Lower leg skin (tissue), 3 donors: ENCODE results near the gene HUS1B.

ENCODE experiments used
- CTCF ChIP-seq, 3 donors: fragments of 450-650 bp; IDR thresholded peaks; one replicate each; pipeline ENCODE4 v1.5.1; 2016; ENCODE audit warnings: antibody characterized with exemption in 3 of 3, mild to moderate bottlenecking in 3 of 3, moderate library complexity in 2 of 3
- POLR2A ChIP-seq, 2 donors: fragments of 450-650 bp; IDR thresholded peaks; one replicate each; pipeline ENCODE4 v1.6.1; 2016 to 2017; ENCODE audit warnings: antibody characterized with exemption in 2 of 2, mild to moderate bottlenecking in 1 of 2, moderate library complexity in 1 of 2

DNA sequence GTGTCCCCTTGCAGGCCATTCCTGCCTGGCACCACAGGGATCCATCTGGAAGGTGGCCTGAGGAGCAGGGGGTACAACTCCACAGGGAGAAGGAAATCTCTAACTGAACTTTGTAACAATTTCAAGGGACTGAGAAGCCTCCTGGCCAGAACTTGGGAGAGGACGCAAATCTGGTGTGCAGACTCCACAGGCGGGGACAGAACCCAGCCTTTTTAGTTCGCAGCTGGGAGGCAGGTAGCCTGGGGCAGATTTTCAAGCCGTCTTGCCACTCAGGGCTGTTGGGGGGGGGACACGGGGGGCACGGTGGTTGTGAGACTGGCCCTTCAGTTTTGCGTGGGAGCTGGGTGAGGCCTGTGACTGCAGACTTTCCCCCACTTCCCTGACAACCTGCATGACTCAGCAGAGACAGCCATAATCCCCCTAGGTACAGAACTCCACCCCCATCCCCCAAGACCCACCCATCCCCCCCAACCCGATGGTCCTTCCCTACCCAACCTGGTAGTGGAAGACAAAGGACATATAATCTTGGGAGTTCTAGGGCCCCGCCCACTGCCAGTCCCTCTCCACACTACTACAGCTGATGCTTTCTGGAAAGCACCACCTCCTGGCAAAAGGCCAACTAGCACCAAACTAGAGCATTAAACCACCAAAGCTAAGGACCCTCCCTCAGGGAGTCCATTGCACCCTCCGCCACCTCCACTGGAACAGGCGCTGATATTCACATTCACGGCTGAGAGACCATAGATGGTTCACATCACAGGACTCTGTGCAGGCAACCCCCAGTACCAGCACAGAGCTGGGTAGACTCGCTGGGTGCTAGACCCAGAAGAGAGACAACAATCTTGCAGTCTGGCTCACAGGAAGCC lies 3.0 kb upstream of the HUS1B start:
- TF ChIP-seq CTCF (IDR thresholded peaks at IDR 0.05) (no peak), POLR2A (IDR thresholded peaks at IDR 0.05) (no peak)
